Islet precursor cell (in vitro differentiated cells): ENCODE results near the gene SPTLC3.

ENCODE experiments used
- DNase-seq: peaks from one replicate; pipeline ENCODE4 v3.0.0-alpha.2; 2018

SPTLC3 gene

DNA sequence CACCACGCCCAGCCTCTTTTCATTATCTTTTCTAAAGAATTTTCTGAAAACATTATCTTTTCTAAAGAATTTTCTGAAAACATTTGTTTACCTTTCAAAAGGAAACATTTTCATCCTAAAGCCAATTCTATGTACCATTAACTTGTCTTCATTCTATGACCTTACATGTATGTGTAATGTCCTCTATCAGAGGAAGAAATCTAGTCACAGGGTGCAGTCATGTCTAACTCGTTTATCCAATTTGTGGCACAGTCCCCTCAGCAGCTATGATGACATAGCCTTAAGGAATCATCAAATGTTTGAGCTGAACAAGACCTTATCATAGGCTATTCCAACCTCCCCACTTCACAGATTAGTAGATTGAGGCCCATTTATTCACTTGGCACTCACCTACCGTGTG is 21.5 kb upstream of the SPTLC3 start:
- DNase-seq = no peak

DNA sequence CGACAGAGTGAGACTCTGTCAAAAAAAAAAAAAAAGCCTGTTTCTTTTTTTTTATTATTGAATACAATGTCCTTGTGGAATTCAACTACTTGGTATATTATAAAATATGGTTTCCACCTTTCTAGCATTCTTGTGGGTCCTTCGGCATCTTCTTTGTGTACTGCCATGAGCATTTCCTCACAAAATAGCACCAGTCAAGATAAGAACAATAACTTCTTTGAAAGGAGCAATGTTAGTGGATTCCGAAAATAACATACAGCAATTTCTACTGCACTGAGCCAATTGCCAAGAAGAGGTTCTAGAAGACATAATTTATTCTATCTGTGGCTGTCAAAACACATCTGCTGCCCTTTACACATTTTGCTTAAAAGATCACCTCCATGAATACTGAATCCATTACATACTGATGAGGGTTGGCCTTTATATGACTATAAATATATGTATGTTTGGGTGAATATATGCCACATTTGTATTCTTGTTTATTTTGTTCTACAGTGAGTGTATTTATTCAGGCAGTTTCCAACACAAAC is 19.1 kb upstream of the SPTLC3 start:
- DNase-seq = no peak

DNA sequence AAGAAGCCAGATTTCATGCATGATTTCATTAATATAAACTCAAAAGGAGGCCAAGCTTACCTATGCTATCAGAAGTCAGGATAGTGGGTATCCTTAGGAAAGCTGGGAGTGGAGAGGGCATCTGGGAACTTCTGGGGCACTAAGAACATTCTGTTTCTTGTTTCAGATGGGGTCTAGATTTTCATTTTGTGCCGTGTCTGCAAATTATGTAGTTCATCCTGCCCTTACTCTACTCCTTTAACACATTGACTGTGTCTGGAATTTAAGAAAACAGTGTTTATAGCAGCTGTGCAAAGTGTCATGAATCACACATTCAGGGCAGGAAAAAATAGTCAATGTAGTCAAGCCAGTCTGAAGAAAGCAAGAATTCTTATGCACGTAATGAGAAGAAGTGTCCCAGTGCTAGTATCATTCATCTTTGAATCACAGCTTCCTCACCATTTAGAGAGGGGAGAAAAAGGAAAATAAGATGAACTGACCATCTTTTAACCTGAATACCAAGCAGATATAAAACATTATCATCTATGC is 11.6 kb upstream of the SPTLC3 start:
- no peak for DNase-seq

DNA sequence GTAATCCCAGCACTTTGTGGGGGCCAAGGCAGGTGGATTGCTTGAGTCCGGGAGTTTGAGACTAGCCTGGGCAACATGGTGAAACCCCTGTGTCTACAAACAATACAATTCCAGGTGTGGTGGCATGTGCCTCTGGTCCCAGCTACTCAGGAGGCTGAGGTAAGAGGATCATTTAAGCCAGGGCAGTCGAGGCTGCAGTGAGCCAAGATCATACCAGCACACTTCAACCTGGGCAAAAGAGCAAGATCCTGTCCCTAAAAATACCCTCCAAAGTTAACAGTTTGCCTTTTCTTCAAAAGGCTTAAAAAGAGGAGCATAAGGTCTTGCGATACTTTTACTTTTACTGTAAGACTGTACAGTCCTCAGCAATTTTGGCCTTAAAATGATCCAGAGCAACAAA is 10.7 kb upstream of the SPTLC3 start:
- no peak for DNase-seq

DNA sequence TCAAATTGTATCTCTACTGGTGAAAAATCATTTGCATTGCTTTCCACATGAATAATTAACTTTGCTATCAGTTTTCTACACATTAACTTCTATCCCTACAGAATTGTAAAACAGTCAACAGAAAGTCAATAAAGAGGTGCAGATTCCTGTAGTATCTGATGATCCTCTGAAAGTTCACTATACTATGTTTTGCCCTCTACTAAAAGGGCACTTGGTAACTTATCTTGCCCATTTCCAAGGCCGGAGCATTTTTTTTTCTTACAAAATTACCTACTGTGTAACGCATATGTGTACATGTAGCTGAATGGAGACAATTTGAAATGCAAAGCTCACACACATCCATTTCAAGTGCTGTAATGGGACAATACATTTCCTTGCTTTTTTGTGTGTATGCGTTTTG is 9.6 kb upstream of the SPTLC3 start:
- DNase-seq = no peak

DNA sequence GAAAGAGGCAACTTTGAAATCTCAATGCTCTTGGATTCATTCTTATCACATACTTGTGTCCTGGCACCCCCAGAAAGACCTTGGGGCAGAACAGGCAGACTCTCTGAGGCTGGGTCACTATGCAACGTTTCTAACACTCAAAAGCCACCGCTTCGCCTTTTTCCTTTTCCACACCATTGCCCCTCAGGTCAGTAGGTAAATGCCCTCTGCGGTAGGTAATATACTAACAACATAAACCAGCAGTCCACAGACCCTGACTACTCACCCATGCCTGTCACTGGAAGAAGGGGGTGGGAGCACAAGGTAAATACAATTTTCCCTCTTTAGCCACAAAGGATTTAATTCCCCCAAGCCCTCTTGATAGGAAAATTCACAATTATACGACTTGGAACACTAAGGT is 6.5 kb upstream of the SPTLC3 start:
- DNase-seq = no peak

DNA sequence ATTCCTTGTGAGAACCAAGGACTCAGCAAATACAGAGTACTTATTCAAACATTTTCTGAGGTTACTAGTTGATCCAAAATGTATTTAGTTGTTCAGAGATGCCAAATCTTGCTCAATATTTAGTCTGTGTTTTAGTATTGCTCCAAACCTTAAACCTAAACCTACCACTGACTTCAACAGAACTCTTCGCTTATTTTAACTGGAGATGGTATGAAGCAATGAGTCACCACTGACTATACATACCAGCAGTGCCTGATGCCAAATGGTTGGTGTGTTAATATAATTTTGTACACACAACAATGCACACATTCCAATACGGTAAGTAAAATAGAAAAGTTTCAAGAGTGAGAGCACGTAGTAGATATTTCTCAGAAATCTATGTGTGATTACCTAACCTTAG is 1.9 kb upstream of the SPTLC3 start:
- no peak for DNase-seq

DNA sequence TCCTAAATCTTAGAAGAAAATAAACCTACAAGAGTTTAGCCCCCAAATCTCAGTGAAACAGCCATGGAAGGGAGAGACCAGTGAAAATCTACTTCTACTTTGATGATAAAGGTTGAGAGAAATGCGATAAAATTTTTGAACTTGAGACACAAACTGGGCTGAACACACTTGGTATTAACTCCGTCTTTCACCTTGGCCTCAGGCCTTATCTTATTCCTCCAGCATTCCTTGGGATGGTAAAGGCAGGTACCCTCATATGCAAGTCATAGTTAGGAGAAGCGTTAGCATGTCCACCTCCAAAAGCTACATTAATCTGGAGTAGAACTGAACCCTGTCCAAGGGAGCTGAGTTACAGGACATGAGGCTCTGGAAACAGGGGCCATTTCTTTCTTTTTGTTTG is 1.2 kb upstream of the SPTLC3 start:
- DNase-seq = no peak

DNA sequence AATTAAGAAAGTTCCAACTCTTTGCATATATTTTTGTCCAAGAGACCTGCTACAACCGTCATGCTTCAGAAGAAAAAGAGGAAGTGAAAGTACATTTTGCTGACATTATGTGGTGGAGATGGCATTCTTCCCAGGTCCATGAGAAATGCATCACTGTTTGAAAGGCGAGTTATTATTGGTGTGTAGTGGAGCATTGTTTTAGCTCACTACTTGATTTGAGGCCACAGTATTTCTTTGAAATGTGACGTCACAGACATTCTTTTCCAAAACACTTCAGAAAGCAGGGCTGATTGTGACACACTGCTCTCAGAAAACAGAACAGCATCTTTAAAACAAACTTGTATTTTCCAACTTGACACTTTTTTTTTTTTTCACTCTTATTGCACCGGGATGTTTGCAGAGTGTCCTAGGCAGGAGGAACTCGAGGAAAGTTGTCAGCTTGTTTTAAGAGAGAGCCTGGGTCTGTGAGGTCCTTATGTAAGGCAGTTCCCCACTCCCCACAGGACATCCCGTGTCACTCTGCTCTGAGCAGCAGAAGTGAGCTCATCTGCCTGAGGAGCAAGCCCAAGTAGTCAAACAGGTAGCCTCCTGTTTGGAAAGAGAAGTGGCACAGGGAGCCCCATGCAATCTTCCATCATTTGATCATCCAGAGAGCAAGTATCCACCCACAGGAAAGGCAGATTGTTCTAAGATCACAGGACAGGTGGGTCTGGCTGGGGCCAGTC is 1.1 kb downstream of the SPTLC3 start:
- peak; percentile 57 for DNase-seq

DNA sequence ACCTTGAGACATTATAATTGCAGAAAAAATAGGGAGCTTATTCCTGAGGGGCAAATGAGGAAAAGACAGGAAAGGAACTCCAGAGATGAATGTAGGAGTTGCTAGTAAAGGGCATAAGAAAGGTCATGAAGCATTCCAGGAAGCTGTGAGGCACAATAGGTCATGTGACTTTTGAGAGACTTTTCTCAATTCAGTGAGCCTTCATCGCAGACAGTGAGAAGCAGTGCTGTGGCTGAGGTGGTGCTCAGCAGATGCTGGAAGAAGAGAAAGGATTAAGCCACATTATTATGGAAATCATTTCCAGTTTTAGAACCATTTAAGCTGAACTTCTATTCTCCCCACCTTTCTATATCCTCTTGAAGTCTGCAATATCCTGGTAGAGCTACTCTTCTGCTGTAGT is 4.1 kb downstream of the SPTLC3 start:
- DNase-seq = no peak

DNA sequence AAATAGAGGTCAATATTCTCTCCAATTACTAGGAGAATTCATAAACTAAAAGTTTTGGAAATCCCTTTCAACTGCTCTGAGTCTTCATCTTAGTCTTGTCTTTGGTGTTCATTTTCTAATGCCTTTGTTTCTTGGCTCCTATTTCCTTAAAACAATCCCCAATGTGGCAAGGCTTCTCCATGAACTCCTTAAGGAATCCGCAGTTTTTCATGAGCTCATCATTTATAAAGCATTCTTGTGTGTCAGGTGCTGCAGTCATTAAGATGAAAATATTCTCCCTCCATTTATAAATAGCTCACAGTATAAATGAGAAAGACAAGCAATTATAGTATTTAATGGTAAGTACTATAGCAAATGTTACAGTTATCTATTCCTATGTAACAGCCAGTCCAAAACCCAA is 4.6 kb downstream of the SPTLC3 start:
- no peak for DNase-seq

DNA sequence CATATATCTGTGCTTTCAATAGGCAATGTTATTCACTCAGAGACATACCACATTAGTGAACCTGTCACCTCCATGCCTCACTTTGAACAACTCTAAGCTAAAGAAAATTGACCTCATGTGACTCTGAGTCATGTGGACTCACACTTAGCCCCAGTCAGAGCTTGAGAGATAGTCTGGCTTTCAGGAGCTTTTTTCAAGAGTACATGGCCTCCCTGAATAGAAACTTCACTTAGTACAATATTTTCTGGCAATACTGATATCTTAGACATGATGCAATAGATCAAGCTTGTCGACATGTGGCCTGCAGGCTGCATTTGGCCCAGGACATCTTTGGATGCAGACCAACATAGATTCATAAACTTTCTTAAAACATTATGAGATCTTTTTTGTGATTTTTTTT is 8.5 kb downstream of the SPTLC3 start:
- DNase-seq = peak; percentile 57

DNA sequence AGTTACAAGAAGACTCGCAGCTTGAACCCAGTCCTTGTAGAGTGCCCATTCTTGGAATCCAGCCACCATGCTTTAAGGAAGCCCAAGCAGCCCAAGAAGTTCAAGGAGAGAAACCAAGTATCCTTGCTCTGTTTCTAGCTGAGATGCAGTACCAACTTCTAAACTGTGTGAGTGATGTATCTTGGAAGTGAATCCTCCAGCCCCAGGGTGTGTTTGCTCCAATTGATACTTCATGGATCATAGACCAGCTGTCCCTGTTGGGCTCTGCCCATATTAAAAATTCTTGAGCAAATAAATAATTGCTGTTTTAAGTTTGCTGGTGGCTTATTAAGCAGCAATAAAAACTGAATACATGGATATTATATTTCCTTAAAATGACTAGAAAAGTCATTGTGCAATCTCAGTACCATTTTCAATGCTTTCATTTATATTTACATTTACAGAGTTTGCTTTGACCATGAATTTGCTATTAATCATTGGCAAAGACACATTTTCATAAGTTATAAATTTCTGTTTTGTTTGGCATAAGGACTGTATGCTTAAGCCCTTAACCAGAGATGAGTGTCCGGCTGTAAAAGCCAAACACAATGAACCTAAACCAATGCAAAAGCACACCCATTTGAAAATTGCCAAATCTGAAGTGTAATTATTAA is 9.2 kb downstream of the SPTLC3 start:
- DNase-seq = no peak

DNA sequence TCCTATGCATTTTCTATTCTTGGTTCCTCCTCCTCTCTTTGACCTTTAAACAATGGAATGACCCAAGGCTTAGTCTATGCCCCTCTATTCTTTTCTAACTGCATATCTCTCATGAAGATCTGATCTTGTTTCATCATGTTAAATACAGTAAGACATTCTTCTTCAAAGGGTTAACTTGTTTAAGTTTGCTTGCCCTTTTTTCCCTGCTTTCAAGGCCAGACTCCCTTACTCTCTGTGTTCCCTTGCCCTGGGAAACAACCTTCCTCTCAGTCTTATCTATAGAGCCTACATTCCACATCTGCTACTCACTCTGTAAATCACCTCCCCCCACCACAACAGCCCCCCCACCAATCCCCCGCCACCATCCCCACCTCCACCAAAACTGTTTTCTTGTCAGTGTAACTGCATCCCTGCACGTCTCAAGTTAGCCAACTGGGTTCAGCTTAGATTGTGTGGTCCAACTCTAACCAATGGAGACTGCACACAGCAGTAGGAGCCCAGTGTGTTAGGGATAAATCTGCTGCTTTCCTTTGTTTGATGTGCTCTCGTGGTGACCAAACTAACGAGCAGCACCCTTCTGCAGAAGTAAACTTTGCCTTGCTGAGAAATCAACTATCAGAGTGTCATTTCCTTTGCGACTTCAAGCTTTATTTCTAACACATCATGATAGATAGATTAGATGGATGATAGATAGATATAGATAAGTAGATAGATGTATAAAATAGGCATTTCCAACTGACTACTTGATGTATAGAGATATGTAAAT is 12.6 kb downstream of the SPTLC3 start:
- DNase-seq = peak; percentile 93

DNA sequence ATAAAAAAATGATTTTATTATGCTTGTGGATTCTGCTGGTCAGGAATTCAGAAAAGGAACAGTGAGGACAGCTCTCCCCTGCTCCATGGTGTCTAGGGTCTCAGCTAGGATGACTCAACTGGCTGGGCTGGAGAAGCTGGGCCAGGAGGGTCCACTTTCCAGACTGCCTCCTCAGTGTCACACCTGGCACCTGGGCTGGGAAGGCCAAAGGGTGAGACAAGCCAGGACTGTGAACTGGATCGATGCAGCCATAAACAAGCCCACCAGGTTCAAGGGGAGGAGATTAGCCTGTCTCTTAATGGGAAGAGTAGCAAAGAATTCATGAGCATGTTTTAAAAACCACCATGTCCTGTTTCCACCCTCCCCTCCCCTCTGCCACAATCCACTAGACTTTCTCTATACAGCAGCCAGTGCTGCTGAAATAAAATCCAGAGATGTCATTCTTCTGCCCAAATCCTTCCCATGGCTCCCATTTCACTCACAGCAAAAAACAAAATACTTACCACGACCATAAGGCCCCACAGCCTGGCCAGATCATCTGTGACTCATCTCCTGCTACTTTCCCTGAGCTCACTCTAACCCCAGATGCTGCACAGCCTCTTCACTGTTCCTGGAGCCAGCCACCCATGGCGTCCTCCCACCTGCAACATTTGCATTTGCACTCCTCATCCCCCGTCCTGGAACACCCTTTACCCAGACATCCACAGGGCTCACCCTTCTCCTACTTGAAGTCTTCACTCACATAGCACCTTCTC is 13.8 kb downstream of the SPTLC3 start:
- DNase-seq = peak; percentile 94

DNA sequence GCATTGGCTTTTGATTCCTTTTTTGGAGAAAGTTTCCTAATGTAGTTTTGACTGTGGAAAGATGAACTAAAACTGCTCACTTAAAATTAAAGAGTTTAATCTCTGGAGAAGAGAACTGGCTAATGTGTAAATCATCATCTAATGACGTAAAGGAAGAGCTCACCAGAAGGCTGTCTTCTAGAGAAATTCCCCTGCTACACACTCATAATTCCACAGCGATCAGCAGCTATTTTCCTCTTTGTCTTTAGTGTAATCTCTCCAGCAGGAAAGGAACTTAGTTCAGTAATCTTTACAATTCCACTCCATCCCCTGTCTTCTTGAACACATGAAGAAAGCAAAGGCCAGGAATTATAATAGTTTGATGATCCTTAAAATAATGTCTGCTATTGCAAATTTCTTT is 15.8 kb downstream of the SPTLC3 start:
- DNase-seq = no peak

DNA sequence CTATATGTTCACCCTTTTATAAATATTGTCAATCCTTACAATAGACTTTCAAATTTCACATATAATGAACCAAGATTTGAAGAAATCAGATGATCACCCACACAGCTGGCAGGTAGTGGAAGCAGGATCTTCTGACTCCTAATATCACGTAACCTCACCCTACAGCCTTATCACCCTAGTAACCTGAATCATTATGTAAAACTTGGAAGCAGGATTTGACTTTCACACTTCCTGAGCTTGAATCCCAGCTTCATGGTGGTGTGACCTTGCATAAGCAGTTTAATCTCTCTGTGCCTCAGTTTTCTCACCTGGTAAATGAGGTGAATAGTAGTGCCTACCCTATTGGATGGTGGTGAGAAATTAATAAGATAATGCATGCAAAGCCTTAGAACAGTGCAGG is 16.4 kb downstream of the SPTLC3 start:
- DNase-seq = no peak

DNA sequence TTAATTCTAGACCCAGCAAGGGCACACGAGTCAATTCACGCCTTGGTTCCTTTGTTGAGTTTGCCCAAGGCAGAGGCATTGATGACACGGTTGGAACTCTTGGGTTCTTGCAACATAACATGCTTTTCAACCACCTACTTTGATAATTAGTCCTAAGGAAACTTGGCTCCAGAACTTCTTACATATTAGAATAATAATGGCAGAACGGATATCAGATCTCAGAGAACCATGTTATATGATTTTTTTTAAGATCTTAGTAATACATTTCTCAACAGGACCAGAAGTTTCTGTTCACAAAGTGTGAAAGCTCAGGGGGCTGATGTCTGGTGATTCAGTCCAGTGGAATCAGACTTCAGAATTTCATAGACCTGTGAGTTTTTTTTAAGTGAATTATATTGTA is 19.2 kb downstream of the SPTLC3 start:
- DNase-seq = no peak

DNA sequence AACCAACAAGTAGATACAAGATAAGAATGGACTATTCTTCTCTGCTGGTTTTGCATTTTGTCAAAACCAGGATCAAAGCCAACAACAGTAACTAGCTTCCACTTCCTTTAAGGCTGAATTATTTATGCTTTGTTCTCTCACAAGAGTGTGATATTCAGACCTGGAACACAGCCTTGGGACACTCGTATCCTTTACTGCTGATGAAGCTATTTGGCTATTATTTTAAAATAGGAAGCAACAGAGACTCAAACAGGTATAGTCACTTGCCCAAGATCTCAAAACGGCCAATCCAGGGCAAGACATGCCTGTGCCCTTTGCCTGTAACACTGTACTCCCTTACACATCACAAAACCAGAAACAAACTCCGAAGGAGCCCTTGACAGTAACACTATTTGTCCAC is 19.9 kb downstream of the SPTLC3 start:
- DNase-seq = no peak

DNA sequence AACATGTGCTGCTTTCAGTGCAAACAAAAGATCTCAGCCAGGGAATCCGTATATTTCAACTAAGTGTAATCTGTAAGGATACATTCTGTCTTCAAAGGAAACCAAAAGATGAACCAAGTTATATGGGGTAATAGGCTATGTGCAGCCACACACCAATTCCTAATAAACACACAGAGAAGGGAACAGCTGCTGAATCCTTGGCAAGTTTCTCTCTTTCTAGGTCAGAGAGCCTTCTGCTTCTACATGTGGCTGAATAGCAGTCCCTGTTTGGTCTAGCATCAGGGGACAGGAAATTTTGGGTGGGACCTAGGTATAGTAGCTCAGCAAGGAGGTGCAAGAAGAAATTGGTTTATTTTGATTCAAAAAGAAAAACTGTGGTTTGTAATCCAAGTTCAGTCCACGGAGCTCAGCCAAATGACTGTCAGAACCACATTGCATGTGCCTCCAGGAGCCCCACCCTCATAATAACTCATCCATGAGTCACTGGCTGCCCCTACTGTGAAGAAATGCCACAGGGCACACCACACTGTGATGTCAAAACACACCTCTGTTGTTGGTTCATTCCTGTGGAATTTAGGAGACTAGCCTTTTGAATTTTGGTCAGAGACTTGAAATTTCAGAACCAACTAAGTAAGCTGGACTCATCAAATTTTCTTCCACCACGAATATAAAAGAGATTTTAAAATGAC is 21.1 kb downstream of the SPTLC3 start:
- peak; percentile 95 for DNase-seq

DNA sequence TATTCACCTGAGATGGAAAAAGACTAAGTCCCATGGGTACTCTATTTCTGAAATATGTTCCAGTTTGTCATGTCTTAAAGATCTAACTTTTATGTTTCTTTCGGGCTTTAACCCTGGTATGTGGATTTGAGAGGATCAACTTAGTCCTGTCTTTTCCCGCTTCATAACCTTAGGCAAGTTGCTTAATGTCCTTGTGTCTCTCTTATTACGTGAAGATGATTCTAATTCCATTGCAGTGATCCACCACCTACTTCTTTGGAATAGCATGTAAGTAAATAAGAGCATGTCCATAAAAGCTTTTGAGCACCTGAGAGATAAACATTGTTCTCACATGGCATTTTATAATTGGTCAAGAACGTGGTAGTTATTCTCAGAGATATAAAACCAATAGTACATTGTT is 23.0 kb downstream of the SPTLC3 start:
- no peak for DNase-seq

DNA sequence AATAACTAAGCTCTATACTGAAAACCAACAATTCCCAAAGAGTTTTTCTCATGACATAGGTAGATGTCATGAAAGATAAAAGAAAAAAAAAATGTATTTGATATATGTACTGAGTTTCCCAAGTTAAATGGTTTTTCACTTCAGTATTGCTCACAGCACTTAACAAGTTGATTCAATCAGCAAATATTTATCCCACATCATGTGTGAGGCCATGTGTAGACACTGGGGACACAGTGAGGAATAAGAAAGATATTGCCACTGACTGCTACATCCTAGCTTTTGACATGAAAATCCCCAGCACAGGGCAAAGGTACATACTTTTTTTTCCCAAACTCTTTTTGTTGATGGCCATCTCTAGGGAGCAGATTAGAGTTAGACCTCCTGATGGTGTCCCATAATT is 25.3 kb downstream of the SPTLC3 start:
- DNase-seq = no peak
